HG03558 (cell line): ENCODE results near the gene RCE1.
"Not testable (repeated sequence)": the region's sequence is repeated elsewhere in the genome, so short reads cannot be mapped to it uniquely, and the experiment has no call there.

Experiments used
- ATAC-seq: cut with Tn5 transposase; IDR thresholded peaks from one replicate; pipeline ENCODE4 v1.9.1; 2021; ENCODE audit warnings: moderate number of reproducible peaks; ENCODE audit not compliant: unreplicated experiment; ENCODE audit errors: extremely low read depth

RCE1 gene, protein sequence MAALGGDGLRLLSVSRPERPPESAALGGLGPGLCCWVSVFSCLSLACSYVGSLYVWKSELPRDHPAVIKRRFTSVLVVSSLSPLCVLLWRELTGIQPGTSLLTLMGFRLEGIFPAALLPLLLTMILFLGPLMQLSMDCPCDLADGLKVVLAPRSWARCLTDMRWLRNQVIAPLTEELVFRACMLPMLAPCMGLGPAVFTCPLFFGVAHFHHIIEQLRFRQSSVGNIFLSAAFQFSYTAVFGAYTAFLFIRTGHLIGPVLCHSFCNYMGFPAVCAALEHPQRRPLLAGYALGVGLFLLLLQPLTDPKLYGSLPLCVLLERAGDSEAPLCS

DNA sequence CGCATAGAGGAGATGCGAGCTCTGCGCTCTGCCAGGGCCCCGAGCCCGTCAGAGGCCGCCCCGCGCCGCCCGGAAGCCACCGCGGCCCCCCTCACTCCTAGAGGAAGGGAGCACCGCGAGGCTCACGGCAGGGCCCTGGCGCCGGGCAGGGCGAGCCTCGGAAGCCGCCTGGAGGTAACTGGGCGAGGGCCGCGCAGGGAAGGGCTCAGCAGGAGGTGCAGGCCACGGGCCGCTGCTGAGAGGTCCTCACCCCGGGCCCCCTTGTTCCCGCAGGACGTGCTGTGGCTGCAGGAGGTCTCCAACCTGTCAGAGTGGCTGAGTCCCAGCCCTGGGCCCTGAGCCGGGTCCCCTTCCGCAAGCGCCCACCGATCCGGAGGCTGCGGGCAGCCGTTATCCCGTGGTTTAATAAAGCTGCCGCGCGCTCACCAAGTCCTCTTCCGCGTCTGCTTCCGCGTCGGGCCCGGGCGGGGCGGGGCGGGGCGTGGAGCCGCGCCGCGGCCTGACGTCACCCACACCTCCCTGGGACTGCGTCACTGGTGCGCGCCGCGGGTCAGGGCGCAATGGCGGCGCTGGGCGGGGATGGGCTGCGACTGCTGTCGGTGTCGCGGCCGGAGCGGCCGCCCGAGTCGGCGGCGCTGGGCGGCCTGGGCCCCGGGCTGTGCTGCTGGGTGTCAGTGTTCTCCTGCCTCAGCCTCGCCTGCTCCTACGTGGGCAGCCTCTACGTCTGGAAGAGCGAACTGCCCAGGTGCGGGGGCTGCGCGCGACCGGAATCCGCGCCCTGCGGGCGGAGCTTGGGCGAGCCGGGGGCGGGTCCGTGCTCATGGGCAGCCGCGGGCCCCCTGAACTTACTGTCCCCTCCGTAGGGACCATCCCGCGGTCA lies at the start of gene RCE1:
Gene RCE1, plus strand, starts transcription at position 546 of the 880 bp plus-strand sequence. Its CDS starts 15 bp downstream, at position 561.
- peak; percentile 62 for ATAC-seq

DNA sequence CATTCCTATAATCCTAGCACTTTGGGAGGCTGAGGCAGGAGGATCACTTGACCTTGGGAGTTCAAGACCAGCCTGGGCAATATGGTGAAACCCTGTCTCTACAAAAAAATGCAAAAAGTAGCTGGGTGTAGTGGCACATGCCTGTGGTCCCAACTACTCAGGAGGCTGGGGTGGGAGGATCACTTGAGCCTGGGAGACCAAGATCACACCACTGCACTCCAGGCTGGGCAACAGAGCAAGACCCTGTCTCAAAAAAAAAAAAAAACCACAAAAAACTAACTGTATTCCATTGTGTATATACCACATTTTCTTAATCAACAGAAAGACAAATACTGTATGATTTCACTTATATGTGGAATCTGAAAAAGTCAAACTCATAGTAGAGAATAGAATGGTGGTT lies 43.4 kb upstream of the RCE1 start:
- ATAC-seq, result not testable (repeated sequence)

DNA sequence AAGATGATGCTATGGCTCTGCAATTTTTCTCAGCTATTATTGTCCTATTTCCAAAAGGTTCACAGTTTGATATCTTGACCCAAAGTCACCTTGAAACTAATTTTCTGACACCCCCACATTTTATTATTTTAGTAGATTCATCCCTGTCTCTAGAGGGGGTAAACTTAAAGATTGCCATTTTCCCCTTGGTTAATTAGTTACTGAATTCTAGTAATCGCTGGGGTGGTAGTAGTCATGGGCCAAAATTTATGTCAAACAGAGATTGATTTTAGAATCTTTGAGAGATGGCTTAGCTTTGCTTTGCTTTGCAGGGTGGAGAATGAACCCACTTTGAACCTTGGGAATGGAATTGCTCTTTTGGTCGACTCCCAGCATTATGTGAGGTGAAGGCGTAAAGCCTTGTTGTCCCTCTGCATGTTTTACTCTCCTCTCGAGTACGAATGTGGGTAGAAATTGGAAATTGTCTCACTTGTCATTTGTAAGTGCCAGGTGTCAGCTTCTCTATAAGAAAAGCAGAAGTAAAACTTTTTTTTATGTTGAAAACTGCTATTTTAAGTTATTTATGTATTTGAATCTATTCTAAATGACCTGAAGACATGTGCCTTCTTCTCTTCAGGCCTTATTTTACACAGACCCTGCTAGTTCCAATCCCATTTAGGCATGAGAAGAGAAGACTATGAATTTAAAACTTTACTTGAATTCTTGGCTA lies 42.4 kb upstream of the RCE1 start:
- ATAC-seq, result no peak

DNA sequence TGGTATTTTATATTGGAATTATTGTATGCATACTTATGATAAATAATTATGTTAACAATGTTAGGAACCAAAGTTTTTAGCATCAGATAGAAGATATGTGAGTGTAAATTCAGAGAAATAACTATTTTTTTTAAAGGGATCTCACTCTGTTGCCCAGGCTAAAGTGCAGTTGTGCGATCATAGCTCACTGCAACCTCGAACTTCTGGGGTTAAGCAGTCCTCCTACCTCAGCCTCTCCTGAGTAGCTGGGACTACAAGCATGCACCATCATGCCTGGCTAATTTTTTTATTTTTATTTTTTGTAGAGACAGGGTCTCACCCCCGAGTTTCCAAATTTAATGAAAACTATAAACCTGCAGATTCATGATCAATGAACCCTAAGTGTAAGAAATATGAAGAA lies 33.6 kb upstream of the RCE1 start:
- ATAC-seq, result no peak

DNA sequence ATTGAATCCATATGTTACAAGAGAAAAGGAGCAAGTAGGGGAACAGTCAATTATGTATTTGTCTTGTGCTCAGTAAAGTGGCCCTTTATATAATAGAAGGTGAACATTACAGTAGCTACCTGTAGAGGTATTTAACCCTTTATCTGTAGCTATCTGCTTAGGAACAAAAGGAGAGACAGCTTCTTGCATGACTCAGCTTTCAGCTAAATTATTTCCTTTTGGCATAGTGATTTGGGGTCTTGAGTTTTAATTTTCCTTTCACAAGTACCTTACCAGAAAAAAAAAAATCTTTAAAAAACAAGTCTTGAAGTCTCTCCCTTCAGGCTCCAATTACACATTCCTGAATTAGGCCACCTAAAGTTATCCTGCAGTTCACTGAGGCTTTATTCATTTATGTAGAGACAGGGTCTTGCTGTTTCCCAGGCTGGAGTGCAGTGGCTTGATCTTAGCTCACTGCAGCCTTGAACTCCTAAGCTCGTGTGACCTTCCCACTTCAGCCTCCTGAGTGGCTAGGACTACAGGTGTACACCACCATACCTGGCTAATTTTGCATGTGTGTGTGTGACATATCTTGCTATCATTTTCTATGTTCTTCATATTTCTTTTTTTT lies 32.6 kb upstream of the RCE1 start:
- ATAC-seq, result no peak

DNA sequence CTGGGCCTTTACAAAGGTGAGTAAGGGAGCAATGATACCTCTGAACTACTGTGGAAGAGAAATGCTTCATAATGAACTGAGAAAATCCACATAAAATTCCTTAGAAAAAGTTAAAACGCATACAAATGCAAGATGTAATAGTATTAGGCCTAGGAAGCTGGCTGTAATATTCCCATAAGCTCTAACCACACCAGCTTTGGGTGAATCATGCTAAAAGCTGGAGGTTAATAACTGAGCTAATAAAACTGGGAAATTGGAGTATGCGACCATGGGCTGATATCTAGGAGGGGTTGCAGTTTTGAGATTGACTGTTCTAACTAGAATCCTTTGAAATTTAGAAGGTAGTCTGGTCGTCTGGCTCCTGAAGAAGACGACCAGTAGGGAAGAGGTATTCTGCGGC lies 28.6 kb upstream of the RCE1 start:
- ATAC-seq, result no peak

DNA sequence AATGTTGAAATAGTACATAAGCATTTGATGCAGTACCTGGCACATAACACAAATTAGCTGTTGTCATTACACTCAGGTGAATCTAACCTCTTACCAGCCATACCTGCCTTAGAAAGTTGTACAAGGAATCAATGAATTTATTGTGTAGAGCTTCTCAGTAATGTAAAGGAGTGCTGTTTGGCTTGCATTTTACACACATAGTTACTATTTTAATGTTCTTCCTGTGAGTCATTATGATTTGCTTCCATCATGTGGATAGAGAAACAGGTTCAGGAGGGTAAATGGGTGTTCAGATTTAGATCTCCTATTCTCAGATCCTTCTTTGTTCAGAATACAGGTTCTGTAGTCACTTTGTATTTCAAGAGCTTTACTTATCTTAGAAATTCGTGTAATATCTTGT lies 27.6 kb upstream of the RCE1 start:
- no peak for ATAC-seq

DNA sequence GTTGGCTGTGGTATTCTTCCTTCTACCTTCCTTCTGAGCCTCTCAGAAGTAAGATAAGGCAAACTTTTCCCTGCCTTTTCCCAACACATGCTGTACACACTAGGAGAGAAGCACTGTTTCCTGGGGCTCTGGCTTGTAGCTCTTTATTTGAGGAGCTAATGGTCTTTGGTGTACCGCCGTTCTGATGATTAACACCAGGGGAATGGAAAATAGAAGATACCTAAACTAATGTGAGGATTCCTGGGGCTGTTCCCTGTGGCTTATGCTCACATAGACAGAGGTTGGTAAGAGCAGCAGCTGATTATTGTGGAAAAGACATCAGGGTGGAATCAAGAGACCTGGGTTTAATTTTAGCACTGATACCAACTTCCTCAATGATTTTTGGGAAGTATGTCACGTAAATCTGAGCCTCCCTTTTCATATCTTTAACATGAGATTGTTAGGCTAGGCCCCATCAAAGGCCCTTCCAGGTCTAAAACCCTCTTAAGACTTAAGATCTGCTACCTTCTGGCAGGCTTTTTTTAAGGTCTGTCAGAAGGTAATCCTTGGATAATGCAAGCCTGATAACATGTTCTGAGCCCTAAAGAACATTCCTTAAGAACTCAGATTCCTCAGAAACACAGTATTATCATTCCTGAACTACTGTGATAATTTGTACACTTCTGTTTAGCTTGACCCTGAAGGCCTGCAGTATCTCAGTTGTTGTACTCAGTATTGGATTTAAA lies 24.8 kb upstream of the RCE1 start:
- ATAC-seq, result no peak

DNA sequence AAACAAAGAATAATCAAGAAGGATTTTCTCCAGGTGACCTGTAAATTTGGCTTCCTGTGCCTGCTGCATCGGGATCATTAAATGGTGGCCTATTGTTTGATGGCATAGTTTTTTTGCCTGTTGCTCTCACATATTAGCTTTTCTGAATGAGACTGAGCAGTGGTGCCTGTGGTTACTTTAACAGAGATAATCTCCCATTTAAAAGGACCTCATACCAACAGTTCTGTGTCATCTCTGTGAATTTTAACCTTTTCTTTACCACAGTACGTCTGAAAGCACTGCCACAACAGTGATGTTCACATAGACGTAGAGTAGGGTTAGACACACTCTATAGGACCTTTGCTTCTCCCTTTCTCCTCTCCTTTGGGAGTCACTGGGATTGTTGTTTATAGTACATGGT lies 22.9 kb upstream of the RCE1 start:
- no peak for ATAC-seq

DNA sequence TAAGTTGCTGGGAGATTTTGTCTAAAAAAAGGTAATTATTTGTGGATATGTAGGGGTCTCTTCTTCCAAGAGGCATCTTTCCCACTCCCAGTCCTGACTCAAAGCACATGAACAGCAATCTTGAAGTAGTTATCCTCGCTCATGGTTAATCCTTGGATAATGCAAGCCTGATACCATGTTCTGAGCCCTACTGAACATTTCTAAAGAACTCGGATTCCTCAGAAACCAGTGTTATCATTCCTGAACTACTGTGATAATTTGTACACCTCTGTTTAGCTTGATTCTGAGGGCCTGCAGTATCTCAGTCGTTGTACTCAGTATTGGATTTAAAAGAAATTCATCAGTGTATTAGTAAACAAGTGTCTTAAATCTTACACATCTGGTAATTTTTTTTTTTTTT lies 22.3 kb upstream of the RCE1 start:
- ATAC-seq, result no peak

DNA sequence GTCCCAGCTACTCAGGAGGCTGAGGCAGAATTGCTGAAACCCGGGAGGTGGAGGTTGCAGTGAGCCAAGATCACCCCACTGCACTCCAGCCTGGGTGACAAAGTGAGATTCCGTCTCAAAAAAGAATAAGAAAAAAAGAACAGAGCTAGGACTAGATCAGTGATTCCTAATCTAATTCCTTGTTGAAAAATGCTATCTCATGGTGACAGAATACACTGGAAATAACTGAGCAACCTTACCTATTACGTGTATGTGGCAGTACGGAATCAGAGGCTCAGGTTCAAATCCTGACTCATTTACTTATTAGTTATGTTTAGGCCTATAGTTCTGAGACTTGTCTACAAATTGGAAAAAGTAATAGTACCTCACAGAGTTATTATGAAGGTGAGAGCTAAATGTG lies 19.5 kb upstream of the RCE1 start:
- no peak for ATAC-seq

DNA sequence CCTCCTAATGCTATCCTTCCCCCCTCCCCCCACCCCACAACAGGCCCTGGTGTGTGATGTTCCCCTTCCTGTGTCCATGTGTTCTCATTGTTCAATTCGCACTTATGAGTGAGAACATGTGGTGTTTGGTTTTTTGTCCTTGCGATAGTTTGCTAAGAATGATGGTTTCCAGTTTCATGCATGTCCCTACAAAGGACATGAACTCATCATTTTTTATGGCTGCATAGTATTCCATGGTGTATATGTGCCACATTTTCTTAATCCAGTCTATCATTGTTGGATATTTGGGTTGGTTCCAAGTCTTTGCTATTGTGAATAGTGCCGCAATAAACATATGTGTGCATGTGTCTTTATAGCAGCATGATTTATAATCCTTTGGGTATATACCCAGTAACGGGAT lies 18.7 kb upstream of the RCE1 start:
- ATAC-seq, result not testable (repeated sequence)

DNA sequence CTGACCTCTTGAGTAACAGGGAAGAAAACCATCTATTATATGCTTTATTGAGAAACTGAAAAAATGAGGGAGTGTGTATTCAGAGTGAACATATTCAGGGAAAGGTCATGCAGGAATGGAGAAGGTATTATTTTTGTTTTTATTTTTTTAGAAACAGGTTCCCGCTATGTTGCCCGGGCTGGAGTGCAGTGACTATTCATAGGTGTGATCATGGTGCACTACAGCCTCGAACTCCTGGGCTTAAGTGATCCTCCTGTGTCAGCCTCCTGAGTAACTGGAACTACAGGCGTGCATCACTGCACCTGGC lies 8.7 kb upstream of the RCE1 start:
- ATAC-seq, result no peak

DNA sequence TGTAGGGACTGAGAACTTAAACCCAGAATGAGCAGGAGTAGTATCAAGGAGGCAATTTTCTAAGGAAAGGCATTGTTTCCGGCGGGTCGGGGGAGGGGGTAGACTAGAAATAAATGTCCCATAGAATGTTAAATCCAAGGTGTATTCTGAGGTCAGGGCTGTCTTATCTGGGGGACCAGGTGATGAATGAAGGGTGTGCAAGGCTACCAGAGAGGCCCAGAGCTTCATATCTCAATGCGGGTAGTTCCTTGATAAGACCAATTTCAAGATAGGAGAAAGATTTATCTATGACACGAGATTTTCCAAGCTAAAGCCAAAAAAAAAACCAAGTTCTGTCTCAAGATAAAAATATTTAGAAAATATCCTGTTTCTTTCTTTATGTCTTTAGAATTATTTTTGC lies 8.3 kb upstream of the RCE1 start:
- ATAC-seq, result no peak

DNA sequence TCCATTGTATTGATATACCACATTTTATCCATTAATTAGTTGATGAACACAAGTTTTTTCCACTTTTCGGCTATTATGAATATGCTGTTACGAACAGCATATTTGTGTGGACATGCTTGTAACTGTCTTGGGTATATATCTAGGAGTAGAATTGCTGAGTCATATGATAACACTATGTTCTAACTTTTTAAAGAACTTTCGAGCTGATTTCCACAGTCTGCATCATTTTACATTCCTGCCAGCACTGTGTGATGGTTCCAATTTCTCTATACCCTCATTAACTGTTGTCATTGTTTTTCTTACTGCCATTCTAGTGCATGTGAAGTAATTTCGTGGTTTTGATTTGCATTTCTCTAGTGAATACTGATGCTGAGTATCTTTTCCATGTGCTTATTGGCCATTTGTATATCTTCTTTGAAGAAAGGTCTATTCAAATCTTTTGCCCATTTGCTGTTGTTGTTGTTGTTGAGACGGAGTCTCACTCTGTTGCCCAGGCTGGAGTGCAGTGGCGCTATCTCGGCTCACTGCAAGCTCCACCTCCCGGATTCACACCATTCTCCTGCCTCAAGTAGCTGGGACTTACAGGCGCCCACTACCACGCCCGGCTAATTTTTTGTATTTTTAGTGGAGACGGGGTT lies 7.4 kb upstream of the RCE1 start:
- no peak for ATAC-seq

DNA sequence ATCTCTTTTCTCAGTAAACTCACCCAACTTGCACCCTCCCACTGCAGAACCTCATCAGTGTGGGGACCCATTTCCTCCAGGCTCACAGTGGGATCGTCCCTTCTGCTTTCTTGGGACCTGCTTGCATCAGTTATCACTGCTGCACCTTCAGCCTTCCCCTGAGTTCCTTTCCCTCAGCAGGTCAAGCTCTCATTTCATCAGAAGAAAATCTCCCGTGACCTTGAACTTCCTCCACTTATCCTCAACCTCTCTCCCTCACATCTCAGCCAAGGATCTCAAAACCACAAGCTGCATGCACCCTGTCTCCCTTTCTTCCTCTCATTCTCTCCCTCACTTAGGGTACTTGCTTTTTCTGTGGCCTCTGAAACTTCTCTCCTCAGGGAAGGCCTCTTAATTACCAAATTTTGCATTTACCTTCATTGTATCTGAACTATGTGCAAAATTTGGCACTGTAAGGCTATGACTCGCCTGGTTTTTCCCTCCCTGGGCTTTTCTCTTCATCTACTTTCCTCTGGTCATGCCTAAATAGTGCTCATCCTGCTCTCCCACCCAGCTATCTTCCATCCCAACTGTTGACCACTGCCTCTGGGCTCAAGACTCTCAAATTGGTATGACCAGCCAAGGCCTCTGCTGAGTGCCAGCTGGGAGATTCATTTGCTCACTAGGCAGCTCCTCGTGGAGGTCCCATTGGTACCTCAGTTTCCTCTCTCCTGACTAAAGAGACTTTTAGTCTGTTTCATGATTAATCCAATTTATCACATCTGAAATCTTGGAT lies 2.7 kb upstream of the RCE1 start:
- ATAC-seq, result no peak

DNA sequence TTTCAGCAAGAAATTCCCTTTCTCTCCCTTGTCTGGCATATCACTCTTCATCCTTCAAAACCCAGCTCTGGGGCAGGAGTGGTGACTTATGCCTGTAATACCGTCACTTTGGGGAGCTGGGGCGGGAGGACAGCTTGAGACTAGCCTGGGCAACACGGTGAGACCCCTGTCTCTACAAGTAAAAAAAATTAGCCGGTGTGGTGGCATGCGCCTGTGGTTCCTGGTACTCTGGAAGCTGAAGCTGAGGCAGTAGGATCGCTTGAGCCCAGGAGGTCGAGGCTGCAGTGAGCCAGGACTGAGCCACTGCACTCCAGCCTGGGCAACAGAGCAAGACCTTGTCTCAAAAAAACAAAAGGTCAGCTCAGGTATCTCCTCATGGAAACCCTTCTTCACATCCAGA lies 1.4 kb upstream of the RCE1 start:
- no peak for ATAC-seq

DNA sequence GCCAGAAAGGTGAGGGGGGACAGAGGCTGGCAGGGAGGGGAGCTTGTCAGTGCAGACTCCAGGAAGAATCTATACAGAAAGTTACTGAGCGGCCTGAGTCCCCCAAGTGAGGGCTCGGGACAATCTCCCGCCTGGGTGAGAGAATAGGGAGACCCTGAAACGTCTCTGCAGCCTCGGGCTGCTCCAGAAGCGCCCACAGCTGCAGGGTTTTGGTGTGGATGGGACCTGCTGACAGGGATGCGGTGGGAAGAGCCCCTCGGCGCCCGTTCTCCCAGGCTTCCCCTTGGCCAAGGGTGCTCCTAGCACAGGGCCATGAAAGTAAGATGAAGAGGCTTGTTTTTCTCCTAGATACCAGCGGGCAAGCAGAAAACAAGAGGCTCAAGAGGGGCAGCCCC lies 743 bp upstream of the RCE1 start:
- ATAC-seq, result peak; percentile 9
